COLO668 (cell line): ENCODE results near the gene DLEC1.
"Not testable (repeated sequence)": the region's sequence is repeated elsewhere in the genome, so short reads cannot be mapped to it uniquely, and the experiment has no call there.

ENCODE experiments used
- DNase-seq: peaks from one replicate; lab custom pipeline; 2025; ENCODE audit not compliant: unreplicated experiment; lab: John Stamatoyannopoulos, UW

The DLEC1 gene

DNA sequence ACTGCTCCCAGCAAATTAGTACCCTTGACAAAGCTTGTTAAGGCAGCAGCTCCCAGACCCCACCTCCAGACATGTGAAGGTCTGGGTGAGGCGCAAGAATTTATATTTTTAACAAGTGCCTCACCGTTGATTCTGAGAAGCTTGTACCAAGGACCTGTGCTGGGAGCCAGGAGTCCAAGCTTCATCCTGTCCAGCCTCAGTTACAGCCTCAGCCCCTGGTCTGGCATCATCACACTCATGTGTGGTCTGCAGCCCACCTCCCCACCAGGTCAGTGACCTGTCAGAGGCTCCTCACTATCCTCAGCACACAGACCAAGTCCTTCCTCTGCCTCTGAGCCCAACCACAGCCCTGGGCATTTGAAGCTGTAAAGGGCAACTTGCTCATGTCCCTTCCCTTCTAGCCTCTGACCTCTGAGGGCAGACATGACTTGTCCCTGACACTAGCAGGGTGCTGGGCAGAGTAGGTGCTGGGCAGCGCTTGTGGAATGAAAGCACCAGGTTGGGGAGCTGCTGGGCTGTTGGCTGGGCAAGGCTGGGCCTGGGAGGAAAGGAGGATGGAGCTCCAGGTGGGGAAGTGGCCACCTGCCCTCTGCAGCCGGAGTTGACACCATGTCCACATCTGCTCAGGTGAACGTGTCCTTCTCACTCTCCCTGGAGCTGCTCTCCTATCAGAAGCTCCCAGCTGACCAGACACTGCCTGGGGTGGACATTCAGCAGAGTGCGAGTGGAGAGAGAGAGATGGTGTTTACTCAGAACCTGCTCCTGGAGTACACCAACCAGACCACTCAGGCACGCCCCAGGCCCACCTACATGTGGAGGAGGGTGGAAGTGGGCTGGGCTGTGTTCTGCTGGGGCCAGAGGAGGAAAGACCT, 81.0 kb downstream of the DLEC1 start:
- DNase-seq, result no peak

DNA sequence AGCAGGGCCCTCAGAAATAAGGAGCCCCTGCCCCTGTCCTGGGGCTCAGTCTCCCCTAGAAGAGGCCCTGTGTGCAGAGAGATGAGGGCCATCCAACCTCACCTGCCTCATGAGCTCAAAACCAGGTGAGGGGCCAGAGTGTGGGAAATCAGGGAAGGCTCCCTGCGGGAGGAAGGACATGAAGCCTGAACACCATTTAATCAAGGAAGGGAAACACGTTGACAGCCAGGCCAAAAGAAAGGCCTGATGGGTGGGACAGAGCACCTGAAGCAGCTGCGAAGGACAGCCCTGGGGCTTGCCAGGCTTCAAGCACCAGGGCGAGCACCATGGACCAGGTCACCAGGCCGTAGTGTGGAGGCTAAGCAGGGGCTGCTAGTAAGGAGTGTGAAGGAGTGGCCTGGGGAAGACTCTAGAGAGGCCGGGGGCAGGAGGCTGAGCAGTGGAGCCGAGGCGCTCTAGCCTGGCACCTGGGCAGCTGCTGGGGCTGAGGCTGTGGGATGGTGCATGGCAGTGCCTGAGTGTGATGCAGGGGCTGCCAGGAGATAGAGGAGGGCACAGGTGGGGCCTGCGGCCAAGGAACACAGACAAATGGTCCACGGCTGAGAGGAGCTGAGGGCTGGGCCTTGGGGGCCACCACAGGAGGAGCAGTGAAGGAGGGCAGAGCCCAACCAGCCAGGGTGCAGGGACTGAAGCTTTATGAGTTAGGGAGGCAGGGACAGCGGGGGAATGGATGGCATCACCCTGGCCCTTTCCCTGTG, 81.9 kb downstream of the DLEC1 start:
- no peak for DNase-seq

DNA sequence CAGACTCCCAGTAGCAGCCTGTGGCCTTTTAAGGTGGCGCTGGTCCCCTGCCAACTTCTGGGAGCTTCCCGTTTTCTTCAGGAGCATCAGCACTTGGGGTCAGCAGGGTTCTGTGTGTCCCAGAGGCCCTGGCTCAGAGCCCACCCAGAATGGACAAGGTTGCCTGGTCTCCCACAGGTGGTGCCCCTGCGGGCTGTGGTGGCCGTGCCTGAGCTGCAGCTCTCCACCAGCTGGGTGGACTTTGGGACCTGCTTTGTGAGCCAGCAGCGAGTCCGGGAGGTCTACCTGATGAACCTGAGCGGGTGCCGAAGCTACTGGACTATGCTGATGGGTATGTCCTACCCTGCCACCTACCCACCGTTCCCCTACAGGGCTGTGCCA, 82.4 kb downstream of the DLEC1 start:
- no peak for DNase-seq

DNA sequence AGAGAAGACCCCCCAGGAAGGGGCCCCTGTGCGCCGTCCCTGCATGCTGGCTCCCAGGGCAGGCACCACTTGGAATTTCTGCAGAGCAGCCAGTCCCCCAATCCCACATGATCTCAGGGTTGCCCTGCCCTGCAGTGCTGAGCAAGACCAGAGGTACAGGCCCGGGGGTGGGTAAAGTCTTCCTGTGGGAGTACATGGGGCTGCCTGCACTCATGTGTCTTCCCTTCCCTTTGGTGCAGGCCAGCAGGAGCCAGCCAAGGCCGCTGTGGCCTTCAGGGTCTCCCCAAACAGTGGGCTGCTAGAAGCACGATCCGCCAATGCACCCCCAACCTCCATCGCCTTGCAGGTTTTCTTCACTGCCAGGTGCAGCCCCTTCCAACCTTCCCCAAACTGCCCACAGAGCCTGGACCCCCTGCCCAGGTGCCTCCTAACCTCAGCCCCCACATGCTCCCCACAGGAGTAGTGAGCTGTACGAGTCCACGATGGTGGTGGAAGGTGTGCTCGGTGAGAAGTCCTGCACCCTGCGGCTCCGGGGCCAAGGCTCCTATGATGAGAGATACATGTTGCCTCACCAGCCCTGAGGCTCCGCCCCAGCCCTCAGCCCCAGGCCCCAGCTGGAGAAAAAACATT, 82.9 kb downstream of the DLEC1 start:
- no peak for DNase-seq

DNA sequence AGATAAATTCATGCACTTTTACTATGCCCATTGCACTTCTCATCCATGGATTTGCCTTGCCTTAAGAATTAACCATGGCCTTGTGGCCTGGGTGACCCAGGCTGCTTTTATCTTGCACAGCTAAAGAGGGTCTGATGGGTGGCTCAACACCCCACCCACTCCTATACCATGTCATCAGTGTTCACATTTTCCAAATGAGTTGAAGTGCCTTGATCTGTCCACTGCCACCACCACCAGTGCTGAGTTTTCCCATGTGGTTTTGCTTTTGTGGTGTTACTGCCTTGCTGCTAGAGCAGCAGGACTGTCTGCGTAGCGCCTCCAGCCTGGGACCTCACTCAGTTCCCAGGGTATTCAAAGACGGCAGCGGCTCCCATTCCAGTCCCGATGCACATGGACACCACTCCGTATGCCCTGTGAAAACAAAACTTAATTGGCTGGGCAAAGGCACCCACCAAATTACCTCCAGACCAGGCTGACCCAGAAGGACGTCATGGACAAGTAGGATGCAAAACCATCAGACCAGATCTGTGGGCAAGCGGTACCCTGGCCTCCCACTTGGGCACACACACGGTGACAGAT, 83.8 kb downstream of the DLEC1 start:
- DNase-seq, result no peak

DNA sequence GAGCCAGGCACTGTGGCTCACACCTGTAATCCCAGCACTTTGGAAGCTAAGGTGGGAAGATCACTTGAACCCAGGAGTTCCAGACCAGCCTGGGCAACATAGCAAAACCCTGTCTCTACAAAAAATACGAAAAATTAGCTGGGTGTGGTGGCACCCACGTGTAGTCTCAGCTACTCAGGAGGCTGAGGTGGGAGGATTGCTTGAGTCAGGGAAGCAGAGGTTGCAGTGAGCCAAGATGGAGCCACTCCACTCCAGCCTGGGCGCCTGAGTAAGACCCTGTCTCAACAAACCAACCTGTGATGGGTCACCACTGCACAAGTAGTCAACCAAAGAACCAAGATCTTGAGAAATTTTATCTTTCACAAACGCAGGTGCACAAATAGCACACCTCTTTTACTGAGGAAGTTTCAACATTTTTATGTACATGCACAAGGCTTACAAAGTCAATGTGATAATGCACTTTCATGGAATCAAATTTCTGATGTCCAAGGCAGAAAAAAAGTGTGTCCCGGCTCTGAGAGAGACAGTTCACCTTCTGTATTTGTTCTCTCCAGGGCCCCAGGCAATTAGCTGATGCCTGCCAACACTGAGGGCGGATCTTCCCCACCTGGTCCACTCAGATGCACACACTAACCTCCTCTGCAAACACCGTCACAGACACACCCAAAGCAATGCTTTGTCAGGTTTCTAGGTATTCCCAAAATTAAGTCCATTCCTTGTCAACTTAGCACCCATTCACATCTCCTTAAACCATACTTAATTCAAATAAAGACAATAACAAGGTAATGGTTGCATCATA, 85.5 kb downstream of the DLEC1 start:
- DNase-seq, result peak; percentile 5

DNA sequence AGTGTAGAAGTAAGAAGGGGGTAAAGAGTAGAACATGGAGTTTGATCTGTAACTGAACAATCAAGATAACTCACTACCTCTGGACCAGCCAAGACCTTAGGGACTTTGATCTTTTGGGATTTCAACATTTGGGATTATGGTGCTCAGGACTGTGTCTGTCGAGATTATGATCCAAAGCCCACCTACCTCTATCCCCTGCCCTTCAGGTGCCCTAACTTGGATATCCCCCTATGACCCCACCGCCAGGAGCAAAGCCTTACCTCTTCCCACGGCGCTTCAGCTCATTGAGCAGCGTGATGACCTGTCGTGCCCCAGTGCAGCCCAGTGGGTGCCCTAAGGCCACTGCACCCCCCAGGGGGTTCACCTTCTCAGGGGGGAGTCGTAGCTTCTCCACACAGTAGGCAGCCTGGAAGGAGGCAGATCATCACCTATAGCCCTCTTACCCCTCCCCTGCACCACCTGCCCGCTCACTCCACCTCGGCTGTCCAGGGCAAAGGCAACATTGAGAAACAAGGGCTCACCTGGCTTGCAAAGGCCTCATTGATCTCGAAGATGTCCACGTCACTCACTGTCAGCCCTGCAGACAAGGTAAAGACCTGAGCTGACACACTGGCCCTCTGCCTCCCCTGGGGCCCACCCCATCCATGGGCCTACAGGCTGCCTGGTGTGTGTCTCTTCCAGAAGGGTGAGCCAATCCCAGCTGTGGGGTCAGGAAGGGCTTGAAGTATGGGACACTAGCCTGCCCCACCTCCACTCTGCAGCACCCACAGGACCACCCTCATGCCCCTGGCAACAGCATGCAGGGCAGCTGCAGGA, 86.5 kb downstream of the DLEC1 start:
- no peak for DNase-seq

DNA sequence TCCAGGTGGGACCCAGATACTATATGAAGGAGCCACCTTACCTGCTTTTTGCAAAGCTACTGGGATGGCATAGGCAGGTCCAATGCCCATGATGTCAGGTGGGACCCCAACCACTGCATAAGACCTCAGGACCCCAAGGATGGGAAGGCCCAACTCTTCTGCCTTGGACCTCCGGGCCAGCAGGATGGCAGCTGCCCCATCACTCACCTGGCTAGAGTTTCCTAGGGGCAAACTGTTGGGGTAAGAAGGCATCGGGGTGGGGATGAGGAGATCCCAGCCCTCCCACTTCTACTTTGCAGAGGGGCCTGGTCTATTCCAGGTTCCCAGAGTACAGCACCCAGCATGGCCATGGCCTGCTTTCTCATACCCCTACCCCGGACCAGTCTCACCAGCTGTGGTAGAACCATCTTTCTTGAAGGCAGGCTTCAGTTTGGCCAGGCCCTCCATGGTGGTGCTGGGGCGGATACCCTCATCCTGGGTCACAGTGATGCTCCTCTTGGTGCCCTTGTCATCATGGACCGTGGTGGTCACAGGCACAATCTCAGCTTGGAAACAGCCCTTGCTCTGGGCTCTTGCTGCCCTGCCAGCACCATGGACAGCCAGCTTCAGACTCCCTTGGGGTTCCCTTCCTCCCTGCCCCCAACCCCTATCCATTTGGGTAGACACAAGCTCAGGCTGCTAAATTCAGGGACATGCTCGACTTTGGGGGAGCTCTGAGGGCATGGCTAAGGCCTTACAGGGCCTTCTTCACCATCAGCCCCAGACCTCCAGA, 87.3 kb downstream of the DLEC1 start:
- no peak for DNase-seq

DNA sequence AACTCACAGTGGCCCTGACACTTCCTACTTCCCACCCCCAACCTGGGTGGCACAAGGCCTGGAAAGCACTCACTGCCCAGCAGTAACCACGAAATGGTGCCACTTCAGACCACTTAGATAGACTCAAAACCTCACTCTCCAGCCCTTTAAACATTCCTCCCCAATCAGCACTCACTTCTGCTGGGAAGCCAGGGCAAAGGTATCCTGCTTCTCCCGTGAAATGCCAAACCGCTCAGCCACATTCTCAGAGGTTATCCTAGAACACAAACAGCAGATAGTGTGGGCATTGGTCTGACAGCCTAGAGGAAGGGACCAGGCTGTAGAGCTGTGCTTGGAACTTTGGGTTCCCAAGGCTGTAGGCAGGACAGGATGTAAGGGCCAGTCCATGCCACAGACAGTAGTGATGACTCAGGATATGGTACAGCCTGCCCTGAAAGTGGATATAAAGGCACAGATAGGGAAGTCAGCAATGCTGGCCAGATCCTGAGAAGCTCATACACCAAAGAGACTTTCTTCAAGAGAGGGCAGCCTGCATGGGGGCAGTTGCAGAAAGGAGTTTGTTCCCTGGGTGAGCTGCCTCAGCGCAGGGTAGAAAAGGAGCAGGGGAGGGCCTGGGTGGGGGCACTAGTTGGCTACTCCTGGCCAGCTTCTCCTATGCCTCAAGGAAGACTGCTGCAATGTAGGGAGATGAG, 88.7 kb downstream of the DLEC1 start:
- DNase-seq, result no peak

DNA sequence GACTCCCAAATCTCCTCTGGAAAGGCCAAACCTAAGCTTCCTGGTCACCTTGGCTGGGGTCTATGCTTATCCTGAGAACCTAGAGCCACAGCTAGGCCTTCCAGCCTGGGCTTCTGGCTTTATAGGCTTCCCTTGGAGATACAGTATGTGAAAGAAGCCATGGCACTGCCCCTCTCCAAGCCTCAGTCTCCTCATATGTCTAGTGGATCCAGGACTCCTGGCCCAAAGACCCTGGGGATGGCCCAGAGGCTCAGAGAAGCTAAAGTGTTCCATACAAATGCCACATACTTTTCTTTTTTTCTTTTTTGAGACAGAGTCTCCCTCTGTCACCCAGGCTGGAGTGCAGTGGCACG, 89.3 kb downstream of the DLEC1 start:
- no peak for DNase-seq

DNA sequence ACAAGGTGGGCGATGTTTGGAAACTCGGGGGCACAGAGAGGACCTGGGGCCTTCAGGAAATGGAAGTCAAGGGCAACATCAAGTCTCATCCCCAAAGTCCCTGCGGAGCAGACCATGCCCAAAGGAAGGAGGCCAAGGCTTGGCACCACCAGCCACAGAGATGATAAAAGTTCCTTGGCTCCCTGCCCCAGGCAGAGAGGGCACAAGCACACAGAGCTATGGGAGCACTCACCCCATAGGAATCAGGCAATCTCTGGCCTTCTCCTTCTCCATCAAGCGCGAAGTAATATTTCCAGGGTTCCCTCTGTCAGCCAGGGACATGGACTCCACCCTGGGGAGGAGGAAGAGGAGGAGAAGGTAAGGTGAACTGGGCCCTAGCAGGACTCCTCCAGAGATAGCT, 90.0 kb downstream of the DLEC1 start:
- no peak for DNase-seq

DNA sequence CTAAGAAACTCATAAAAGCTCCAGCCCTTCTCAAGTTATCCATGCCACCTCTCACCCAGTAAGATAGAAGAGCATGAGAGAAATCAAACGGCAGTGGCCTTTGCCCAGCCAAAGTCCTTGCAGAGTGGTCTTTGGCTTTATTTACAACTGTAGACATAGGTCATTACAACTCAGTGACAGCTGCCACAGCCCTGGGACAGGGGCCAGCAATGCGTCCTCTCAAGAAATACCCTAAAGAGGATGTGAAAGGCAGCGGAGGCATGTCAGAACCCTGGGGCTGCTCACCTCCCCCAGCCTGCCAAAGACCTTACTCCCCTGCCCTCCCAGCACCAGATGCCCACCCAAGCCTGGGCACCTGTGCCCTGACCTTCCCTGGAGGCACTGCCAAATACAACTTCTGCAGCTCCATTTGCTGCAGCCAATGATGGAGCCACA, 91.6 kb downstream of the DLEC1 start:
- no peak for DNase-seq

DNA sequence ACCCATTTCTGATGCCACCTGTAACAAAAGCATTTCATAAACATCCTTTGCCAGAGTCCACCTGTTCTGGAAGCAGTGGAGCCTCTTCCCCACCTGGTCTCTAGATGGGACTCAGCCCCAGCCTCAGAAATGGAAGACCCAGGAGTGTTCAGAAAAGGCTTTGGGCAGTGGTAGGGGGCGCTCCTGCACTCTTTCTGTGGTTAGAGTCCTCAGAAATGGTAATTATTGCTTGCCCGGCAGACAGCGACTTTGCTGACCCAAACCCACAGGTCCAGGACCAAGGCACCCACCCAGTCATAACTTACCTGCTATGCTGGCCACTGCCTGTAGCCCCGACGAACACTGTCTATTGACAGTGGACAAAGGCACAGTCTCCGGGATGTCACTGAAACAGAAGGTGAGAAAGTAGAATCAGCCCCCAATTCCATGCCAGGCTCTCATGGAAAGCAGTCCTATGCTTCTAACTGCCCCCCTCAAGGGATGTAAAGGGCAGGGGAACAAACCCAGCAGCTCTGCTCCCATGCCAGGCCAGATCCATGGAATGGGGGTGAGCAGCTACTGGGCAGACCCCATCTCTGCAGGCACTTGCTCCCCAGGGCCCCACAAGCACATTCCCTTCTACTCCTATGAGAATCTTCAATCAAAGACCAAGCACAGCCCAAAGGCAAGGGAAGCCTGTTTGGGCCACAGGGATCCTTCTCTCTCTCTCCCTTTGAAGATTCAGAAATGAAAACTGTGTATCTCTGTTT, 92.8 kb downstream of the DLEC1 start:
- DNase-seq, result peak; percentile 4

DNA sequence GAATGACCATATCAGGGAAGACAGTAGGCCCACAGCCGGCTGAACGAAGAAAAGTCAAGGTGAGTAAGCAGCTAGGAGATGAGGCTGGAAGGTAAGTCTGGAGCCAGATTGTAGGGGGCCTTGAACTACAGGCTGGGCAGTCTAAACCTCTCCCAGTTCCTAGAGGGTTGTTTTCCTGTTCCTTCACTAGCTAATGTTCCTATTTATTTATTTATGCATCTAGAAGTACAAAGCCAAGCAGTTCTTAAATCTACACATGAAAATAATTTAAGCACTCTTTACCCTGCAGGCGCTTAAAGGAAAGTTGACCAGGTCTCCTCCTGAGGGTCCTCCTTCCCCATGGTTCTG, 94.2 kb downstream of the DLEC1 start:
- no peak for DNase-seq

DNA sequence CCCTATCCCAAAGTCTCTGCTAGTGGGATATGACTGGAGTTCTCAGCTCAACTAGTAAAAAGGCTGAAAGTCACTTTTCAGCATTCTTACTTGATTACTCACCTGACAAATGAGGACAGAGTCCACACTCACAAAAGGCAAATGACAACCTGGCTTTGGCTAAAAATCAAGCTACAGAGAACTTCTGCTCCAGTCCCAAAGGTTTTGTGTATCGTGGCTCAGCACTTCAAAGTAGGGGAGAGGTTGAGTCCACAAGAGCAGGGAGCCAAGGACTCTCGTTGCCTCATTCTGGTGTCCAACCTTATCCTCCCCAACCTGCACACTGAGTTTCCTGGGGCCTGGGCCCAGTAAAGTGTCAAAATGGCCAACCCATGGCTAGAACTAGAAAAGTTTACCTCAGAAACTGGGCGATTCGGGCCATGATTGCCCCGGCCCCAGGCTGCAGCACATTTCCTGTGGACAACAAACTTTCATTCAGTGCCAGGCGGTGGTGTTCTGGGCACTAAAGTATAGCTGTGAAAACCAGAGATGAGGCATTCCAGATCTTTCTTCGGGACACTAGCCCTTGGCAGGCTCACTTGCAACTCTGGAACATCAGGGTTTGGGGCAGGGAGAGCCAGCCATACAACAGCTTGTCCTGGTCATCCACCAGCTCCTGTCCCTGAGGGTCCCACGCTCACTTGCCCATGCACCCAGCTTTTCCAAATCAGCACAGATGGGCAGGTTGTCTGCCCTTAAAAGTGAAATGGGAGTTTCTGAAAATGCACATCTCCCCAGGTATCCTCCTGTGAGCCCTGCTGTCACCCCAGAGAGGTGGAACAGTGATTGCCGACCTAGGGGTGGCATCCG, 94.8 kb downstream of the DLEC1 start:
- no peak for DNase-seq

DNA sequence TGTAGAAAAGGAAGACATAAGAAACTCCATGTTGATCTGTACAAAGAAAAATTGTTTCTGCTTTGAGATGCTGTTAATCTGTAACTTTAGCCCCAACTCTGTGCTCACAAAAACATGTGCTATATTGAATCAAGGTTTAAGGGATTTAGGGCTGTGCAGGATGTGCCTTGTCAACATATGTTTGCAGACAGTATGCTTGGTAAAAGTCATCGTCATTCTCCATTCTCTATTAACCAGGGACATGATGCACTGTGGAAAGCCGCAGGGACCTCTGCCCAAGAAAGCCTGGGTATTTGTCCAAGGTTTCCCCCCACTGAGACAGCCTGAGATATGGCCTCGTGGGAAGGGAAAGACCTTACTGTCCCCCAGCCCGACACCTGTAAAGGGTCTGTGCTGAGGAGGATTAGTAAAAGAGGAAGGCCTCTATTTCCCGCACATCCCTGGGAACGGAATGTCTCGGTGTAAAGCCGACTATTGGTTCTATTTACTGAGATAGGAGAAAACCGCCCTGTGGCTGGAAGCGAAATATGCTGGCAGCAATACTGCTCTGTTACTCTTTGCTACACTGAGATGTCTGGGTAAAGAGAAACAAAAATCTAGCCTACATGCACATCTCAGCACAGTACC, 95.6 kb downstream of the DLEC1 start:
- DNase-seq, result not testable (repeated sequence)
